ENCODE data around the gene MANEAL.

GRCh38 chr1:37752583-37753471 lies 40.8 kb upstream of the MANEAL start:
- TF ChIP-seq FUBP1 (CRISPR knock-in tag; IDR thresholded peaks at IDR 0.05; ENCODE audit: borderline replicate concordance) (no peak), U2AF1 (optimal IDR thresholded peaks at IDR 0.05; ENCODE audit: low read depth, low read length) (no peak), EZH2 (conservative IDR thresholded peaks at IDR 0.05; ENCODE audit: low read depth, low read length) (no peak), AFF4 (CRISPR knock-in tag; IDR thresholded peaks at IDR 0.05) (no peak)

Data from HepG2 (cell line).